ENCODE measurements around the gene WFDC8. TPM values are rescaled to one million over a fixed set of nuclear protein-coding genes. Genes with fewer than 3 reads are reported as not detected.
"Not testable (repeated sequence)": the region's sequence is repeated elsewhere in the genome, so short reads cannot be mapped to it uniquely, and the experiment has no call there.

WFDC8 gene
- total RNA-seq (2014; rRNA removed; shearing (Covaris generic); ENCODE audit: low replicate concordance), result not detected in 2 replicates

- DNase-seq (ENCODE audit: low read depth), result no peak
- in situ Hi-C loops (cut with HindIII; ENCODE audit: low pct_unique_long_range_greater_than_20kb, low sequenced_read_pairs), result no loop called here
Measured at GRCh38 chr20:45579184-45579583, at the start of gene WFDC8. Gene WFDC8 (minus strand): TSS chr20:45579284. CDS start chr20:45579247, 37 bp downstream.

DNA sequence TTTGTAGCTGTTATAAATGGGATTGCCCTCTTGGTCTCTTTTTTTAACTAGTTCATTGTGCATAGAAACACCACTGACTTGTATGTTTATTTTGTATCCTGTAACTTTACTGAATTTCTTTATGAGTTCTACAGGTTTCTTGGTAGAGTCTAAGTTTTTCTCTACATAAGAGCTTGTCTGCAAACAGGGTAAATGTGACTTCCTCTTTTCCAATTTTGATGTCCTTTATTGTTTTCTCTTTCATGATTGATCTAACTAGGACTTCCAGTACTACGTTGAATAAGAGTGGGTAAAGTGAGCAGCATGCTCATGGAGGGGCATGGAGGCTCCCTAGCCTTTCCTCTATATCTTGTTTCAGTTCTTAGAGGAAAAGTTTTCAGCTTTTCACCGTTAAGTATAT, 47.5 kb upstream of the WFDC8 start:
- no peak for DNase-seq (ENCODE audit: low read depth)
- in situ Hi-C loops (cut with HindIII; ENCODE audit: low pct_unique_long_range_greater_than_20kb, low sequenced_read_pairs), result no loop called here

DNA sequence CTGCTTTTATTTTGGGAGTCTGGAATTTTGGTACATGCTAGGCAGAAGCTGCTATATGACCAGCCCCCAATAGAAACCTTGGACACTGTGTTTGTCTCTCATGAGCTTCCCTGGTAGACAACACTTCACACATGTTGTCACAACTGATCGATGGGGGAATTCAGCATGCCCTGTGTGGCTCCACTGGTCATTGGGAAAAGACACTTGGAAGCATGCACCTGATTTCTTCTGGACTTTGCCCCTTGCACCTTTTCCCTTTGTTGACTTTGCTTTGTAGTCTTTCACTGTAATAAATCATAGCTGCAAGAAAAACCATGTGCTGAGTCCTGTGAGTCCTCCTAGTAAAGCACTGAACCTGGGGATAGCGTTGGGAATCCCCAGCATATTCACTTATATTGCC, 42.5 kb upstream of the WFDC8 start:
- in situ Hi-C loops (cut with HindIII; ENCODE audit: low pct_unique_long_range_greater_than_20kb, low sequenced_read_pairs), result no loop called here
- no peak for DNase-seq (ENCODE audit: low read depth)

DNA sequence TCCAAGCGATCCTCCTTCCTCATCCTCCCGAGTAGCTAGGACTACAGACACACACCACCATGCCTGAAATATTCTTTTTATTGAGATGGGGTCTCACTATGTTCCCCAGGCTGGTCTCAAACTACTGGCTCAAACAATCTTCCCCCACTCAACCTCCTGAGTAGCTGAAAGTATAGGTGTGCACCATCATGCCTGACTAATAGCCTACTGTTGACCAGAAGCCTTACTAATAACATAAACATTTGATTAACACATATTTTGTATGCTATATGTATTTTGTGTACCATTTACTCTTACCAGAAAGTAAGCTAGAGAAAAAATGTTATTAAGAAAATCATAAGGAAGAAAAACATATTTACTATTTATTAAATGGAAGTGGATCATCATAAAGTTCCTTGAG, 38.5 kb upstream of the WFDC8 start:
- in situ Hi-C loops (cut with HindIII; ENCODE audit: low pct_unique_long_range_greater_than_20kb, low sequenced_read_pairs), result no loop called here
- DNase-seq (ENCODE audit: low read depth), result no peak

DNA sequence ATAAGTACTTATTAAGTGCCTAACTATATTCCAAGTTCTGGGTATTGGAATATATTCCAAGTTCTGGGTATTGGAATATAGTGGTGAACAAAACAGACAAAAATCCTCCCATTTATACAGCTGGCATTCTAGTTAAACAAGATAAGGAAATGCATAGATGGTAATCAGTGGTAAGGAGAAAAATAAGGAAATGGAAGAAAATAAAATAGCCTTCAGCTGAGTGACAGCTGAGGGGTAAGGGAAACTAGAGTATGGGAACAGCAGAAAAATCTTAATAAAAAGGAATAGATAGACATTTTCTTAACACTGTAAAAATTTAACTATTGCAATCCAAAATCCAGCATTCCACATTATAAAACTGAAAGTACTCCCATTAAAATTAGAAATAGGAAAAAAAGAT, 33.2 kb upstream of the WFDC8 start:
- in situ Hi-C loops (cut with HindIII; ENCODE audit: low pct_unique_long_range_greater_than_20kb, low sequenced_read_pairs), result no loop called here
- DNase-seq (ENCODE audit: low read depth), result no peak

DNA sequence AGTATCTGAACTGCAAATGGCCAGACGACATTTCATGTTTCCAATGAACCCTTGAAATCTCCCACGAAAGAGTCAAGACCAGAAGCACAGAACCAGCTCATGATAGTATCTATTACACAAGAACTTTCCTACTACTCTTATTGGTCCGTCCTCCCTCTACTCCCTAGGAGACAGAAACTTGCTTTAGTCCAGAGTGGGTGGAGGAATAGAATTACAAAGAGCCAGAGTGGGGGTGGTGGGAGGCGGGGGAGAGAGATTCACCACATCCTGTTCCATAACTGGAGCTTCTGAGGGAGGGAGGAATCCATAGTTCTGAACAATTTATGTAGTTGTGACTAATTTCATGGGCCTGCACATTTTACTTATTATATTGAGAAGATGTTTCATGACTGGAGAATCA, 32.0 kb upstream of the WFDC8 start:
- in situ Hi-C loops (cut with HindIII; ENCODE audit: low pct_unique_long_range_greater_than_20kb, low sequenced_read_pairs), result no loop called here
- no peak for DNase-seq (ENCODE audit: low read depth)

DNA sequence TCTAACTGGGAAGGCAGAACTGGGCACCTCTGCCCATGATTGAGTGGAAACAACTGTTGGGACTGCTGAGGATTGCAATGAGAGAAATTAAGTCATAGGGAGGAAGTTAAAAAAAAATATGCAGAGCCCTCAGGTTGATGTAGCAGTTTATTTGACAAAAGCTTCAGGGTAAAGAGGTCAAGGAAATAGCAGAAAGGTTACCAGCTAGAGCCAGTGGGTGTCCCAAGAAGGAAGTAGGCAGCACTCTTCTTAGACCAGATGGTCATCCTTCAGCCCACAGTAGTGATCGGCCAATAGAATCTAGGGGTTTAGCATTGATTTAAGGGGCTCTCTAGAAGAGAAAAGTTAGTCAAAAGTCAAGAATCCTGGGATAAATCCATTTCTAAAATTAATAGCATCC, 28.7 kb upstream of the WFDC8 start:
- no peak for DNase-seq (ENCODE audit: low read depth)

GRCh38 chr20:45595235-45595634, 16.2 kb upstream of the WFDC8 start:
- in situ Hi-C loops (cut with HindIII; ENCODE audit: low pct_unique_long_range_greater_than_20kb, low sequenced_read_pairs), result no loop called here
- no peak for DNase-seq (ENCODE audit: low read depth)

More for the DNA sequence above, 28.7 kb upstream of the WFDC8 start:
- in situ Hi-C loops (cut with HindIII; ENCODE audit: low pct_unique_long_range_greater_than_20kb, low sequenced_read_pairs), result no loop called here

- in situ Hi-C loops (cut with HindIII; ENCODE audit: low pct_unique_long_range_greater_than_20kb, low sequenced_read_pairs), result no loop called here
- DNase-seq (ENCODE audit: low read depth), result no peak
Measured at GRCh38 chr20:45593498-45593897, 14.4 kb upstream of the WFDC8 start.

DNA sequence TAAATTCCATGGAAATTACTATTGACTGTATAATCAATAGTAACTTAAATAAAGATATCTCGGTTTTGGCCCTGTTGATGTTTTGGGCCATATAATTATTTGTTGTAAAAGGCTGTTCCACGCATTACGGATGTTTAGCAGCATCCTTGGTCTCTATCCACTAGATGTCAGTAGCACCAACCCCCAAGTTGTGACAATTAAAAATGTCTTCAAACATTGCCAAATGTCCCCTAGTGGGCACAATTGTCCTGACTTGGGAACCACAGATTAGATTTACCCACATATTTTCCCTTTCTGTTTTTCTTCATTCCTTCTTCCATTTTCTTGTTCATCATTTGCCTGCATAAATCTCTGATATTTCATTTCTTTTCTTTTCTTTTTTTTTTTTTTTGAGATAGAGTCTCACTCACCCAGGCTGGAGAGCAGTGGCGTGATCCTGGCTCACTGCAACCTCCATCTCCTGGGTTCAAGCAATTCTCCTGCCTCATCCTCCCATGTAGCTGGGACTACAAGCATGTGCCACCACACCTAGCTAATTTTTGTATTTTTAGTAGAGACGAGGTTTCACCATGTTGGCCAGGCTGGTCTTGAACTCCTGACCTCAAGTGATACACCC, 13.6 kb upstream of the WFDC8 start:
- peak; percentile 41 for DNase-seq (ENCODE audit: low read depth)
- in situ Hi-C loops (cut with HindIII; ENCODE audit: low pct_unique_long_range_greater_than_20kb, low sequenced_read_pairs), result no loop called here

- no peak for DNase-seq (ENCODE audit: low read depth)
- in situ Hi-C loops (cut with HindIII; ENCODE audit: low pct_unique_long_range_greater_than_20kb, low sequenced_read_pairs), result no loop called here
Measured at GRCh38 chr20:45589725-45590124, 10.6 kb upstream of the WFDC8 start.

DNA sequence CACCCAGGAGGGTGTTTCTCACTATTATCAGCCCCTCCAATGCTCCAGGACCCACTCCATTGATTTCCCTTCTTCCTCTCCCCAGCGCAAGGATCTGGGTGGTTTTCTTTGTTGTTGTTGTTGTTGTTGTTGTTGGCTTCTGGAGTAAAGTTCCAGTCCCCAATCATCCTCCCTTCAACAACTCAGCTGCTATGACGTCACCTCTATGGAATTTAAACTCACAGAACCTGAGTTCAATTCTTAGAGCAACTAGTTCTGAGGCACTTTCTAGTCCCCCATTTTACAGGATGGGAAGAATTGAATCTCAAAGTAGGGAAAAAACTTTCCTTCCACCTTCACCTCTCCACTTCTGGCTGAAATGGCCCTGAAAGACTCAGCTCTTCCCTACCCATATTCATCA, 9.7 kb upstream of the WFDC8 start:
- in situ Hi-C loops (cut with HindIII; ENCODE audit: low pct_unique_long_range_greater_than_20kb, low sequenced_read_pairs), result no loop called here
- DNase-seq (ENCODE audit: low read depth), result no peak

- DNase-seq (ENCODE audit: low read depth); in situ Hi-C loops (cut with HindIII; ENCODE audit: low pct_unique_long_range_greater_than_20kb, low sequenced_read_pairs): not testable (repeated sequence)
Measured at GRCh38 chr20:45585986-45586385, 6.9 kb upstream of the WFDC8 start.

- in situ Hi-C loops (cut with HindIII; ENCODE audit: low pct_unique_long_range_greater_than_20kb, low sequenced_read_pairs), result not testable (repeated sequence)
Measured at GRCh38 chr20:45584294-45584693, 5.2 kb upstream of the WFDC8 start.

GRCh38 chr20:45583502-45583901, 4.4 kb upstream of the WFDC8 start:
- in situ Hi-C loops (cut with HindIII; ENCODE audit: low pct_unique_long_range_greater_than_20kb, low sequenced_read_pairs), result no loop called here

More at GRCh38 chr20:45584294-45584693, 5.2 kb upstream of the WFDC8 start:
- DNase-seq (ENCODE audit: low read depth), result not testable (repeated sequence)

DNA sequence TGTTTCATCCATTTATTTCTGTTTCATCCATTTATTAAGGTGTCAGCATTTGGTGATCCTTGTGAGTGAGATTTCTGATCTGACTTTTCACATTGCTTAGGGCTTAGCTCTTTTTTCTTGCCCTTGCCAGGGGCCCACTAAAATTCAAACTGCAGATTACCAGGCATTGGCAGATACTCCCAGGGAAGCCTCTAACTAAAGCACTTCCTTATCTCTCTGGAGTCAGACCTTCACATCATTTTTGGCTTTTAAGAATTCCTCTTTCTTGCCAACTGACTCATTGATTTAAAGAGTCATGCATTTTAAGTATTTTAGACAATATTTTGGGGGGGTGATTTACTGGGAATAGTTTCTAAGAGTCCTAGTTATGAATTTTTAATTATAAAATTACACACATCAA, 2.6 kb upstream of the WFDC8 start:
- in situ Hi-C loops (cut with HindIII; ENCODE audit: low pct_unique_long_range_greater_than_20kb, low sequenced_read_pairs), result no loop called here

More at GRCh38 chr20:45583502-45583901, 4.4 kb upstream of the WFDC8 start:
- DNase-seq (ENCODE audit: low read depth), result no peak

DNA sequence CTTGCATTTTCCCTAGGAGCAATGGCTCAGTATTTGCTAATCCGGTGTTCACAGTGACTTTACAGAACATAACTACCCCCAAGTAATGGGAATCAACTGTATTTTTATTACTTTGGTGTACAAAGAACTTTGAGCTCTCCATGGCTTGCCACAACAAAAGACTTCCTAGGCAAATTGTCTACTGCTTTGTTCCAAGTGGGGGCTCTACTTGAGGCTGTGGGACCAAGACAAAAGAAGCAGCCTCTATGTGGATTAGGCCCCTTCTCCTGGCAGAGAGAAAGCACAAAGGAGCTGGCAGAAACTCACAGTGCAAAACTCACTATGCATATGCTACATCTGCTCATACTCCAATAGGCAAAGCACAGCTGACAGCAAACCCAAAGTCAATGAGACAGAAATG, 853 bp downstream of the WFDC8 start:
- no peak for DNase-seq (ENCODE audit: low read depth)
- in situ Hi-C loops (cut with HindIII; ENCODE audit: low pct_unique_long_range_greater_than_20kb, low sequenced_read_pairs), result no loop called here

More for the DNA sequence above, 2.6 kb upstream of the WFDC8 start:
- no peak for DNase-seq (ENCODE audit: low read depth)

DNA sequence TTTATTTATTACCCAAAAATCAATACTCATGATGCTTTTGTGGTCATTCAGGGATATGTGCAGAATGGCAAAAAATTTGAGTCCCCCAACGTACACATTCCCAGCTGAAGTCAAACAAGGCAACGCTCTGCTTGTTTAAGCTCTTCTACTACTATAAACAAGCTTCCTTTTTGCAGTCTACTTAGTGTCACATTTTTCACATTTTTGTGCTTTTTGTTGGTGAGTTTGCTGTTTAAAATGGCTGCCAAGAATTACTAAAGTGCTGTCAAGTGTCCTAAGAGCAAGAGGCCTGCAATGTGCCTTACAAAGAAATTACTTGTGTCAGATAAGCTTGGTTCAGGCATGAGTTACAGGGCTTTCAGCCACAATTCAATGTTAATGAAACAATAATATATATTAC, 2.1 kb downstream of the WFDC8 start:
- DNase-seq (ENCODE audit: low read depth), result no peak
- in situ Hi-C loops (cut with HindIII; ENCODE audit: low pct_unique_long_range_greater_than_20kb, low sequenced_read_pairs), result no loop called here

GRCh38 chr20:45575931-45576330, 3.2 kb downstream of the WFDC8 start:
- in situ Hi-C loops (cut with HindIII; ENCODE audit: low pct_unique_long_range_greater_than_20kb, low sequenced_read_pairs), result no loop called here
- no peak for DNase-seq (ENCODE audit: low read depth)

- in situ Hi-C loops (cut with HindIII; ENCODE audit: low pct_unique_long_range_greater_than_20kb, low sequenced_read_pairs); DNase-seq (ENCODE audit: low read depth): not testable (repeated sequence)
Measured at GRCh38 chr20:45569650-45570049, 9.4 kb downstream of the WFDC8 start.
